GM21619 (cell line): ENCODE data around the gene IL17F.

ENCODE experiments used
- ATAC-seq: cut with Tn5 transposase; IDR thresholded peaks from one replicate; pipeline ENCODE4 v1.9.1; 2021; ENCODE audit not compliant: unreplicated experiment

IL17F gene

GRCh38 chr6:52195886-52196285 is 48.4 kb downstream of the IL17F start:
- ATAC-seq, result no peak

DNA sequence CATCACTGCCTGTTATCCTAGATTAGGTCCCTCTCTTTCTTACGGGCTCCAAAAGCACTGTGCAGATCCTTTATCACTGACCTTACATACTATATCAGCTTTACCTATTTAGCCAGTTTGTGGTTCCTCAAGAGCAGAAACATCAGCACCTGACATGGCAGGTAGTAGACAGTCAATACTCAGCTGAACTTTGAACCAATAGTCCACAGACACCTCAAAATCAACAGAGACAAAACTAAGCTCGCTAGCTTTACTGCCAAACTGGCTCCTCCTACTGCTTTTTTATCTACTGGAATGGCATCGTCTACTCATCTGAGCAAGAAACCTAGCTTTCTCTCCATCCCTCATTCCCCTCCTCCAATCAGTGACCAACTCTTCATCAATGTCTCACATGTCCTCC is 52.5 kb downstream of the IL17F start:
- no peak for ATAC-seq

DNA sequence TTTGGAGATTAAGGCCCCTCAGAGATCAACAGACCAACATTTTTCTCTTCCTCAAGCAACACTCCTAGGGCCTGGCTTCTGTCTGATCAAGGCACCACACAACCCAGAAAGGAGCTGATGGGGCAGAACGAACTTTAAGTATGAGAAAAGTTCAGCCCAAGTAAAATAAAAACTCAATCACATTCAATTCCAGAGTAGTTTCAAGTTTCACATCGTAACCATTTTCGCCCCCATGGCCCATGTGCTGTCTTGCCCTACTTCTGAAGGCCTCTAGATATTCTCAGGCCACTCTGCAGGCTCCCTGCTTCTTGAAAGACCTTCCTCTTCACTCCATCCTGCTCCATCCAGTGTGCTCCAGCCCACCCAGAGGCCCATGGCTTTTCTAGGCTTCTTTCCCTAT is 53.9 kb downstream of the IL17F start:
- no peak for ATAC-seq

DNA sequence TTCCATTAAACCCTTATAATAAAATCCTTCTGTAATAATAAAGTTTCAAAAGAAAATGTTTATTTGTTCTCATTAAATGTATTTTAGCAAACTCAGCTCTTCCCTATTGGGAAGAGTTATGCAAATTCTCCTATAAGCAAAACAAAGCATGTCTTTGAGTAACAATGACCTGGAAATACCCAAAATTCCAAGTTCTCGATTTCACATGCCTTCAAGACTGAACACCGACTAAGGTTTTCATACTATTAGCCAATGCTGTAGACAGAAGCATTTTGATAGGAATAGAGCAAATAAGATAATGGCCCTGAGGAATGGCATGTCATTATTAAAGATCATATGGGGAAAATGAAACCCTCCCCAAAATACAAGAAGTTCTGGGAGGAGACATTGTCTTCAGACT is 54.3 kb downstream of the IL17F start:
- no peak for ATAC-seq

DNA sequence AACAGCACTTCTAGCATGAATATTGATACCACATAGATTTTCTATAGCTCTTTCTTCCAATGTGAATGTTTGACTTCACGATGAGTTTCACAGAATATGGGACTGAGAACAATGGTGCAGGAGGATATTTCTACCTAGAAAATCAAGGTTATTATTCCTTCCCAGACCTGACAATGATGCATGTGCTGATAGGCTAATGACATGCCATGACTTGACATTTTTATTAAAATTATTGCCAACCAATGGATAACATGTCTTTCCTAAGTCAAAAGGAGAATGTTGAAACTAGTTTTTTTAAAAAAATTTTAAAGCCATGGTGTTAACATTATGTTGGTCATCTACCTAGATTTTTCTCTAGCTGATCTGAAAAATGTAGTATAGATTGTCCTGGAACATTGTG is 57.2 kb downstream of the IL17F start:
- ATAC-seq, result no peak
